H1 (cell line): Measurements from ENCODE around the gene CX3CL1. TPM values are rescaled to one million over a fixed set of nuclear protein-coding genes. Genes with fewer than 3 reads are reported as not detected.

Experiments
- CBX5 ChIP-seq: fragments of 300-800, 300-1000 bp; sonication (generic); IDR thresholded peaks from 2 replicates; pipeline ENCODE4 v1.7.1; 2016; ENCODE audit warnings: antibody characterized with exemption, low read length, low read depth
- RXRA ChIP-seq: IDR thresholded peaks from 2 replicates; pipeline ENCODE4 v1.6.1; 2011; ENCODE audit warnings: low read depth, mild to moderate bottlenecking, low read length, moderate library complexity; ENCODE audit not compliant: insufficient read depth
- ZNF274 ChIP-seq: IDR thresholded peaks from 2 replicates; pipeline ENCODE4 v1.7.0; 2012; ENCODE audit warnings: low read length, borderline replicate concordance; ENCODE audit errors: extremely low read depth
- polyA plus RNA-seq, 7 experiments: library from polyadenylated mRNA; depleted of rRNA in 3 of 7; stranded (reverse) in 5 of 7; unstranded in 2 of 7; fragments of >200 nt in 5 of 7; fragments of 200-250 nt in 2 of 7; gene quantifications; 1 replicate in 5 of 7; 2 replicates in 1 of 7; 4 replicates in 1 of 7; pipeline versions ENCODE4 v1.2.1 to v1.2.3, GENCODE V29; 2011 to 2013; ENCODE audit warnings: missing spikeins in 2 of 7, mixed read lengths in 2 of 7
- total RNA-seq: library from RNA; stranded (reverse); fragmentation: NEBNext Ultra II Directional; extraction: Animal tissue kit (Norgen Biotek cat#: 25700); gene quantifications from 2 replicates; pipeline ENCODE4 v1.2.1, GENCODE V29; 2021

Gene CX3CL1
- total and polyA plus RNA-seq, 2 of the 8 experiments (the other 6 are each of a cell fraction or from before 2014, with no cell fraction given) = 1.4 to 3.0 TPM

DNA sequence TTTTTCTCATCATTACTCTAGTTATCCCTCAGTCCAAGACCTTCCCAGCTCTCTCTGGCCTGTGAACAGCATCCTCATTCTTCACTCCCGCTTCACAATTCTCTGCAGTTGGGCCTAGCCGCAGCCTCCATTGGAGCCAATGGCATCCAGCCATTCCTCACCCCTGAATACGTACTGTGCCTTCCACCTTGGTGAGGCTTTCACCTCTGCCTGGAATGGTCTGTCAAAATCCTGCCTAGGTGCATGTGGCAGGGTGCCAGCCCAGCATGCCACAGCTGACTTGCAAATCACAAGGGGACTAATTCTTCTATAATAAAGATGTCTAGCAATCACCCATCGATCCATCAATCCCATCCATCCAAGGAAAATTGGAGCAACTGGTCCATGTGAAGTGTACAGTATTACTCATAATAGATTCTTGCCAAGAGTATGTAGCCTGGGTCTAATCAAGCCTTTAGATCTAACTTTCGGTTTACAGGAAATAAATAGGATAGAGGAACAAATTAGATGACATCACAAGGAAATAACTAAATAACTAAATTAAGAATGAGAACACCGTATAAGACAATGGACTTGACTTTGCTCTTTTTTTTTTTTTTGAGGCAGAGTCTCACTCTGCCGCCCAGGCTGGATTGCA, 5.1 kb upstream of the CX3CL1 start (continued):
- TF ChIP-seq RXRA (no peak), ZNF274 (no peak), CBX5 (no peak)
